Neutrophil (primary cell): ENCODE results near the gene NFIA.

Experiments used
- H3K27ac ChIP-seq: fragments of 200-600 bp; sonication (generic); 2 replicates; pipeline ENCODE4 v1.5.1; 2016; ENCODE audit warnings: mild to moderate bottlenecking, moderate library complexity
- H3K27me3 ChIP-seq: fragments of 200-600 bp; sonication (generic); 2 replicates; pipeline ENCODE4 v1.6.0; 2016; ENCODE audit warnings: mild to moderate bottlenecking
- H3K36me3 ChIP-seq: fragments of 200-600 bp; sonication (generic); 2 replicates; pipeline ENCODE4 v1.5.1; 2017
- H3K4me1 ChIP-seq, 2 experiments: fragments of 200-600 bp in 1 of 2; sonication (generic) in 1 of 2; 1 replicate in 1 of 2; 2 replicates in 1 of 2; pipeline versions ENCODE4 v1.5.1 to v1.6.1; 2013 to 2016; ENCODE audit warnings: low read depth in 1 of 2, low read length in 1 of 2, mild to moderate bottlenecking in 1 of 2, moderate library complexity in 1 of 2; ENCODE audit not compliant: control insufficient read depth in 1 of 2, insufficient read depth in 1 of 2
- H3K4me3 ChIP-seq, 2 experiments: fragments of 200-600 bp in 1 of 2; sonication (generic) in 1 of 2; 1 replicate in 1 of 2; 2 replicates in 1 of 2; pipeline ENCODE4 v1.5.1; 2013 to 2016; ENCODE audit warnings: low read depth in 1 of 2, low read length in 1 of 2, mild to moderate bottlenecking in 1 of 2, moderate library complexity in 1 of 2
- H3K9me3 ChIP-seq: fragments of 200-600 bp; sonication (generic); 2 replicates; pipeline ENCODE4 v1.5.1; 2016
- TF ChIP-seq, protein P1 (sequence below): fragments of 200-600 bp; sonication (generic); IDR thresholded peaks from 2 replicates; pipeline ENCODE4 v1.5.1; 2016; ENCODE audit warnings: antibody characterized with exemption

NFIA gene

DNA sequence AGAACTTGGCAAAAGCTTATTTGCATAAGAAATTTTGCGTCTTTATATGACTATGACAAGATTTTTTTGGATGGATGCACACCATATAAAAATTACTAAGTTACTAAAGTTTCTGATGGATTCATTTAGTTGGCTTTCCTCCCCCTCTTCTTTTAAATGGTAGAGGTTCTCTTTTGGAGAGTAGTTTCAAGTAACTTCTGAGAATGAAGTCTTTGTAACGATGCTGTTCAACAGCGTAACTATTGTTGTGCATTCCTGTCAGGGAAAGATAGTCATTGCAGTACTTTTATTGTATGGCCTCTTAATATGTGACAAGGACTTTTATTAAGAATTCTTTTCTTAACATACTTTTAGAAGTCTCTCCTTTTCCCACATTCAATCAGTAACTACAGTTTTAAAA is 16.0 kb downstream of the NFIA start:
- no peaks in the 10 kb centered on the region for H3K36me3 ChIP-seq
- TF ChIP-seq, protein P1, sequence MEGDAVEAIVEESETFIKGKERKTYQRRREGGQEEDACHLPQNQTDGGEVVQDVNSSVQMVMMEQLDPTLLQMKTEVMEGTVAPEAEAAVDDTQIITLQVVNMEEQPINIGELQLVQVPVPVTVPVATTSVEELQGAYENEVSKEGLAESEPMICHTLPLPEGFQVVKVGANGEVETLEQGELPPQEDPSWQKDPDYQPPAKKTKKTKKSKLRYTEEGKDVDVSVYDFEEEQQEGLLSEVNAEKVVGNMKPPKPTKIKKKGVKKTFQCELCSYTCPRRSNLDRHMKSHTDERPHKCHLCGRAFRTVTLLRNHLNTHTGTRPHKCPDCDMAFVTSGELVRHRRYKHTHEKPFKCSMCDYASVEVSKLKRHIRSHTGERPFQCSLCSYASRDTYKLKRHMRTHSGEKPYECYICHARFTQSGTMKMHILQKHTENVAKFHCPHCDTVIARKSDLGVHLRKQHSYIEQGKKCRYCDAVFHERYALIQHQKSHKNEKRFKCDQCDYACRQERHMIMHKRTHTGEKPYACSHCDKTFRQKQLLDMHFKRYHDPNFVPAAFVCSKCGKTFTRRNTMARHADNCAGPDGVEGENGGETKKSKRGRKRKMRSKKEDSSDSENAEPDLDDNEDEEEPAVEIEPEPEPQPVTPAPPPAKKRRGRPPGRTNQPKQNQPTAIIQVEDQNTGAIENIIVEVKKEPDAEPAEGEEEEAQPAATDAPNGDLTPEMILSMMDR, result no peak
- H3K4me1 ChIP-seq, result peaks cover 0 to 7% of the 10 kb centered on the region in 2 experiments
- no peak overlapping the region for H3K27ac ChIP-seq
- no peak overlapping the region for H3K4me3 ChIP-seq
- H3K9me3 ChIP-seq, result no peaks in the 10 kb centered on the region
- no peaks in the 10 kb centered on the region for H3K27me3 ChIP-seq

GRCh38 chr1:61098906-61099437 is 16.6 kb downstream of the NFIA start:
- Histone ChIP-seq H3K36me3 (no peaks in the 10 kb centered on the region), H3K4me3 (no peak overlapping the region), H3K9me3 (no peaks in the 10 kb centered on the region), H3K27me3 (no peaks in the 10 kb centered on the region), H3K27ac (no peak overlapping the region), H3K4me1 (peaks cover 0 to 7% of the 10 kb centered on the region in 2 experiments)
- TF ChIP-seq, protein P1, result no peak

- TF ChIP-seq, protein P1, result no peak
- Histone ChIP-seq H3K4me3 (no peak overlapping the region), H3K27ac (no peak overlapping the region), H3K9me3 (no peaks in the 10 kb centered on the region), H3K4me1 (peaks cover 0 to 7% of the 10 kb centered on the region in 2 experiments), H3K27me3 (no peaks in the 10 kb centered on the region), H3K36me3 (no peaks in the 10 kb centered on the region)
Observed at GRCh38 chr1:61100578-61100977, 18.2 kb downstream of the NFIA start.

DNA sequence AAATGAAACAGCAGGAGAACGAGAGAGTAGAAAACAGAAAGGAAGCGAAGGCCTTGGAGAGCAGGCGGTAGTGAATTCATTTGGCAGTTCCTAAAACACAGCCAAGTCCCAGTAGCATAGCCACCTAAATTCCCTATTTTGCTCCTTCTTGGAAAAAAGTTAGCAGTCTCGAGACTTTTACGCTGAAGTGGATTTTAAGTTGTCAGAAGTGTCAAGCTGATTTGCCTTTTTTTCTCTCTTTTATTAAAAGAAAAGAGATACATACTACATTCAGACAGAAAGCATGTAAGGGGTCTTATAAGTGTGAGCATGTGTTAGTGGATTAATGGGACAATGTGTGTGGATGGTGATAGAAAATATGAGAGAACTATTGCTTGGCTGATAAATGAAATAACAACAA is 19.2 kb downstream of the NFIA start:
- H3K27ac ChIP-seq, result no peak overlapping the region
- peaks cover 0 to 7% of the 10 kb centered on the region in 2 experiments for H3K4me1 ChIP-seq
- TF ChIP-seq, protein P1, result no peak
- H3K9me3 ChIP-seq, result no peaks in the 10 kb centered on the region
- H3K27me3 ChIP-seq, result no peaks in the 10 kb centered on the region
- H3K36me3 ChIP-seq, result no peaks in the 10 kb centered on the region
- no peak overlapping the region for H3K4me3 ChIP-seq

DNA sequence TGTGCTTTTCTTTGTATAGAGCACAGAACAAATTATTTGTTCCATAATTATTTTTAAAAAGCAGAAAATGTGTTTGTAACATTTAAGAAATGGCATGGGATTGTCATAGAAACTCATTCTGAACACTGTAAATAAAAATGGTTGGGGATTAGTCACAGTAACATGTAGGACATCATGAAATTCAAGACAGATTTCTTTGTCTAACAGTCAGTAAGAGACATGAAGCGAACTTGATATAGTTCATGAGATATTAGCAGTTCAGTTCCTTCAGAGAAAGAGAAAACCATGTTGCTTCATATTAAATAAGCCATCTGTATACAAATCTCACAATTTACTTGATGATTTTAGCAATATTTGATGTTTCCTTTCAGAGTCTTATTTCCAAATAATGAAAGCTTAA is 19.7 kb downstream of the NFIA start:
- Histone ChIP-seq H3K9me3 (no peaks in the 10 kb centered on the region), H3K27ac (no peak overlapping the region), H3K4me1 (peaks cover 0 to 7% of the 10 kb centered on the region in 2 experiments), H3K36me3 (no peaks in the 10 kb centered on the region), H3K27me3 (no peaks in the 10 kb centered on the region), H3K4me3 (no peak overlapping the region)
- TF ChIP-seq, protein P1, result no peak

GRCh38 chr1:61102621-61103020 is 20.3 kb downstream of the NFIA start:
- Histone ChIP-seq H3K9me3 (no peaks in the 10 kb centered on the region), H3K4me3 (no peak overlapping the region), H3K36me3 (no peaks in the 10 kb centered on the region), H3K27me3 (no peaks in the 10 kb centered on the region), H3K4me1 (peaks cover 0 to 7% of the 10 kb centered on the region in 2 experiments), H3K27ac (no peak overlapping the region)
- TF ChIP-seq, protein P1, result no peak
